ENCODE data around the gene INCA1.

DNA sequence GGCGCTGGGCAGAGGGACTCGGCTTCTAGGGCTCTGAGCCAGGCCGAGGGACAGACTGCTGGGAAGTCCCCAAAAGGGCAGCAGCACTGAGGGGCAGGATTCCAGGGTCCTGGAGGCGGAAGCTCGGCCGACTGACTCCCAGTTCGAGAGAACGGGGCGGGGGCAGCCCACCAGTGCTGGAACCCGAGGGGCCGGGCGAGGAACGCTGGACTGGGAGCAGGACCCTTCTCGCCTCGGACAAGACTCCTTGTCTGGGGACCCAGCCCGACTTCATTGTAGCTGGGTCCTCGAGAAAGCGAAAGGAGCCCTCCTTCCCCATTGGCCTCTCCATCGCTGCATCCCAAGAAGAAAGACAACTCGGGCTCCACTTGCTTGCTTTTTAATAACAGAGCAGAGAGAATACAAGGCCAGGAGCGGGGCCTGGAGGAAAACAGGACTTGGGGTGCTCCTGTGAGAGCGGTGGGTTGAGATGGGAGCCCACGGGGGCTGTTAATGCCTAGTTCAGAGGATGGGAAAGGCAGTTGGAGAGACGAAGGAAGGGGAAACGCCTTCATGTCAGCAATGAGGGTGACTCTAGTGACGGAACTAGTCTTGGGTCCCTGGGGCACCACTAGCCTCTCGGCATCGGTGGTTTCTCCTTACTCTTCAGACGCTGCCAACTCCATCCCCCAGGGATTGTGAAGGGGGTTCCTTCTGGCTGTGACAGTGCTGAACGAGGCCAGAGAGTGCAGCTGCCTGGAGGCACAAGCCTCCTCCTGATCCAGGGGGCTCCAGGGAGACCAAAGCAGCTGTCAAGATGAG is 9.4 kb downstream of the INCA1 start:
- no peak for TF ChIP-seq ZBTB33 (IDR thresholded peaks at IDR 0.05)
- no peak for TF ChIP-seq CTCF (IDR thresholded peaks at IDR 0.05; ENCODE audit: low read depth, low read length, missing input control)
- TF ChIP-seq, protein P1, sequence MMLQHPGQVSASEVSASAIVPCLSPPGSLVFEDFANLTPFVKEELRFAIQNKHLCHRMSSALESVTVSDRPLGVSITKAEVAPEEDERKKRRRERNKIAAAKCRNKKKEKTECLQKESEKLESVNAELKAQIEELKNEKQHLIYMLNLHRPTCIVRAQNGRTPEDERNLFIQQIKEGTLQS (IDR thresholded peaks at IDR 0.05) = no peak
- TF ChIP-seq GABPA (IDR thresholded peaks at IDR 0.05 in 1 of 2, conservative IDR thresholded peaks at IDR 0.05 in 1 of 2) = no peak
